ENCODE measurements around the gene PMM1. TPM values are rescaled to one million over a fixed set of nuclear protein-coding genes. Genes with fewer than 3 reads are reported as not detected.
A peak's percentile ranks its signal among the peaks of the same experiment; 100 is the strongest.
"Not testable (repeated sequence)": the region's sequence is repeated elsewhere in the genome, so short reads cannot be mapped to it uniquely, and the experiment has no call there.

The PMM1 gene
- total RNA-seq, result 10 to 100 TPM; 18.5 to 18.9 TPM
- 10 to 100 TPM; 65.6 to 67.3 TPM for polyA plus RNA-seq (ENCODE audit: insufficient read length in 2 of 2)
- long read RNA-seq, donor 1, transcript PMM1-201 (8 exons, 1,298 nt), result major isoform, 29 of 40 reads
- long read RNA-seq, donor 1, partial matches to known transcripts, result 8 of 40 reads
- long read RNA-seq, donor 1, other reads (novel, unspliced or antisense), result 0 of 40 reads
- long read RNA-seq, donor 2, transcript PMM1-201 (8 exons, 1,298 nt), result major isoform, 11 of 12 reads
- long read RNA-seq, donor 2, partial matches to known transcripts, result 0 of 12 reads
- long read RNA-seq, donor 2, other reads (novel, unspliced or antisense), result 0 of 12 reads
- long read RNA-seq, donor 3, transcript PMM1-201 (8 exons, 1,298 nt), result major isoform, 13 of 15 reads
- long read RNA-seq, donor 3, partial matches to known transcripts, result 0 of 15 reads
- long read RNA-seq, donor 3, other reads (novel, unspliced or antisense), result 0 of 15 reads
- long read RNA-seq, donor 4, transcript PMM1-201 (8 exons, 1,298 nt), result major isoform, 35 of 57 reads
- long read RNA-seq, donor 4, partial matches to known transcripts, result 15 of 57 reads
- long read RNA-seq, donor 4, other reads (novel, unspliced or antisense), result 0 of 57 reads

- peak within 1 kb of the TSS; percentile 84 for H3K27ac ChIP-seq (ENCODE audit: low read depth, low read length)
- H3K4me1 ChIP-seq (ENCODE audit: control insufficient read depth, insufficient read depth, low read length), result peaks cover 21% of the 10 kb centered on the region
Observed at GRCh38 chr22:41589391-41590241, at the start of gene PMM1. PMM1 (minus strand) TSS chr22:41589840; CDS start chr22:41589805, 35 bp downstream.

GRCh38 chr22:41638748-41639147, 49.1 kb upstream of the PMM1 start:
- H3K9me3 ChIP-seq (ENCODE audit: control insufficient read depth, insufficient read depth, low read length), result no peaks in the 10 kb centered on the region
- no peaks in the 10 kb centered on the region for H3K27me3 ChIP-seq (ENCODE audit: control insufficient read depth, insufficient read depth, low read length)
- no CpG with 5 or more reads among the region's 5 CpGs for whole genome bisulfite sequencing (ENCODE audit: insufficient coverage)
- H3K4me1 ChIP-seq (ENCODE audit: control insufficient read depth, insufficient read depth, low read length), result no peaks in the 10 kb centered on the region
- H3K4me3 ChIP-seq (ENCODE audit: low read depth, low read length), result no peak overlapping the region
- H3K36me3 ChIP-seq (ENCODE audit: control insufficient read depth, insufficient read depth, low read length), result peaks cover 73% of the 10 kb centered on the region
- DNase-seq (ENCODE audit: low read depth in 4 of 6, low spot score in 6 of 6), result no peak
- no peak overlapping the region for H3K27ac ChIP-seq (ENCODE audit: low read depth, low read length)

More at GRCh38 chr22:41589391-41590241, at the start of gene PMM1:
- no peaks in the 10 kb centered on the region for H3K9me3 ChIP-seq (ENCODE audit: control insufficient read depth, insufficient read depth, low read length)
- peak; percentile 93 to 100 (median 99) for DNase-seq (ENCODE audit: low read depth in 4 of 6, low spot score in 6 of 6)
- peaks cover 7% of the 10 kb centered on the region for H3K36me3 ChIP-seq (ENCODE audit: control insufficient read depth, insufficient read depth, low read length)
- H3K4me3 ChIP-seq (ENCODE audit: low read depth, low read length), result peak within 1 kb of the TSS; percentile 97
- under 1% methylated on average over 61 of the region's 61 CpGs for WGBS (ENCODE audit: insufficient coverage)
- no peaks in the 10 kb centered on the region for H3K27me3 ChIP-seq (ENCODE audit: control insufficient read depth, insufficient read depth, low read length)

- Histone ChIP-seq H3K27me3 (ENCODE audit: control insufficient read depth, insufficient read depth, low read length) (no peaks in the 10 kb centered on the region), H3K36me3 (ENCODE audit: control insufficient read depth, insufficient read depth, low read length) (peaks cover 73% of the 10 kb centered on the region), H3K4me1 (ENCODE audit: control insufficient read depth, insufficient read depth, low read length) (no peaks in the 10 kb centered on the region), H3K27ac (ENCODE audit: low read depth, low read length) (no peak overlapping the region), H3K4me3 (ENCODE audit: low read depth, low read length) (no peak overlapping the region), H3K9me3 (ENCODE audit: control insufficient read depth, insufficient read depth, low read length) (no peaks in the 10 kb centered on the region)
- DNase-seq (ENCODE audit: low read depth in 4 of 6, low spot score in 6 of 6), result no peak
- no CpG with 5 or more reads among the region's 5 CpGs for WGBS (ENCODE audit: insufficient coverage)
Observed at GRCh38 chr22:41638124-41638523, 48.5 kb upstream of the PMM1 start.

GRCh38 chr22:41637623-41638022, 48.0 kb upstream of the PMM1 start:
- not testable (repeated sequence) for H3K4me1 ChIP-seq (ENCODE audit: control insufficient read depth, insufficient read depth, low read length); DNase-seq (ENCODE audit: low read depth in 4 of 6, low spot score in 6 of 6); H3K9me3 ChIP-seq (ENCODE audit: control insufficient read depth, insufficient read depth, low read length); H3K4me3 ChIP-seq (ENCODE audit: low read depth, low read length); H3K27me3 ChIP-seq (ENCODE audit: control insufficient read depth, insufficient read depth, low read length); H3K27ac ChIP-seq (ENCODE audit: low read depth, low read length)
- WGBS (ENCODE audit: insufficient coverage), result 98% methylated on average over 8 of the region's 8 CpGs
- H3K36me3 ChIP-seq (ENCODE audit: control insufficient read depth, insufficient read depth, low read length), result peaks cover 74% of the 10 kb centered on the region

GRCh38 chr22:41636467-41636866, 46.8 kb upstream of the PMM1 start:
- H3K27ac ChIP-seq (ENCODE audit: low read depth, low read length), result no peak overlapping the region
- WGBS (ENCODE audit: insufficient coverage), result 86% methylated on average over 3 of the region's 7 CpGs
- peaks cover 78% of the 10 kb centered on the region for H3K36me3 ChIP-seq (ENCODE audit: control insufficient read depth, insufficient read depth, low read length)
- H3K27me3 ChIP-seq (ENCODE audit: control insufficient read depth, insufficient read depth, low read length), result no peaks in the 10 kb centered on the region
- DNase-seq (ENCODE audit: low read depth in 4 of 6, low spot score in 6 of 6), result no peak
- no peak overlapping the region for H3K4me3 ChIP-seq (ENCODE audit: low read depth, low read length)
- no peaks in the 10 kb centered on the region for H3K9me3 ChIP-seq (ENCODE audit: control insufficient read depth, insufficient read depth, low read length)
- no peaks in the 10 kb centered on the region for H3K4me1 ChIP-seq (ENCODE audit: control insufficient read depth, insufficient read depth, low read length)

- H3K4me1 ChIP-seq (ENCODE audit: control insufficient read depth, insufficient read depth, low read length); H3K27ac ChIP-seq (ENCODE audit: low read depth, low read length); H3K9me3 ChIP-seq (ENCODE audit: control insufficient read depth, insufficient read depth, low read length); H3K27me3 ChIP-seq (ENCODE audit: control insufficient read depth, insufficient read depth, low read length); H3K4me3 ChIP-seq (ENCODE audit: low read depth, low read length); DNase-seq (ENCODE audit: low read depth in 4 of 6, low spot score in 6 of 6): not testable (repeated sequence)
- peaks cover 79% of the 10 kb centered on the region for H3K36me3 ChIP-seq (ENCODE audit: control insufficient read depth, insufficient read depth, low read length)
- WGBS (ENCODE audit: insufficient coverage), result 100% methylated on average over 5 of the region's 8 CpGs
Observed at GRCh38 chr22:41634610-41635009, 45.0 kb upstream of the PMM1 start.

GRCh38 chr22:41631615-41632014, 42.0 kb upstream of the PMM1 start:
- not testable (repeated sequence) for DNase-seq (ENCODE audit: low read depth in 4 of 6, low spot score in 6 of 6); H3K4me3 ChIP-seq (ENCODE audit: low read depth, low read length); H3K27ac ChIP-seq (ENCODE audit: low read depth, low read length); H3K9me3 ChIP-seq (ENCODE audit: control insufficient read depth, insufficient read depth, low read length); H3K27me3 ChIP-seq (ENCODE audit: control insufficient read depth, insufficient read depth, low read length); H3K4me1 ChIP-seq (ENCODE audit: control insufficient read depth, insufficient read depth, low read length)
- 90% methylated on average over 2 of the region's 23 CpGs for WGBS (ENCODE audit: insufficient coverage)
- peaks cover 77% of the 10 kb centered on the region for H3K36me3 ChIP-seq (ENCODE audit: control insufficient read depth, insufficient read depth, low read length)

GRCh38 chr22:41631115-41631514, 41.5 kb upstream of the PMM1 start:
- WGBS (ENCODE audit: insufficient coverage), result 97% methylated on average over 13 of the region's 28 CpGs
- H3K4me1 ChIP-seq (ENCODE audit: control insufficient read depth, insufficient read depth, low read length); H3K9me3 ChIP-seq (ENCODE audit: control insufficient read depth, insufficient read depth, low read length); H3K27ac ChIP-seq (ENCODE audit: low read depth, low read length); H3K27me3 ChIP-seq (ENCODE audit: control insufficient read depth, insufficient read depth, low read length); DNase-seq (ENCODE audit: low read depth in 4 of 6, low spot score in 6 of 6); H3K4me3 ChIP-seq (ENCODE audit: low read depth, low read length): not testable (repeated sequence)
- peaks cover 78% of the 10 kb centered on the region for H3K36me3 ChIP-seq (ENCODE audit: control insufficient read depth, insufficient read depth, low read length)

- Histone ChIP-seq H3K36me3 (ENCODE audit: control insufficient read depth, insufficient read depth, low read length) (peaks cover 70% of the 10 kb centered on the region), H3K4me1 (ENCODE audit: control insufficient read depth, insufficient read depth, low read length) (no peaks in the 10 kb centered on the region), H3K27ac (ENCODE audit: low read depth, low read length) (no peak overlapping the region), H3K9me3 (ENCODE audit: control insufficient read depth, insufficient read depth, low read length) (no peaks in the 10 kb centered on the region), H3K27me3 (ENCODE audit: control insufficient read depth, insufficient read depth, low read length) (no peaks in the 10 kb centered on the region), H3K4me3 (ENCODE audit: low read depth, low read length) (no peak overlapping the region)
- no peak for DNase-seq (ENCODE audit: low read depth in 4 of 6, low spot score in 6 of 6)
- 100% methylated on average over 1 of the region's 7 CpGs for WGBS (ENCODE audit: insufficient coverage)
Observed at GRCh38 chr22:41625577-41625976, 35.9 kb upstream of the PMM1 start.
